HepG2 (cell line): ENCODE measurements around the gene ZDHHC6.

Experiments used
- ATF2 ChIP-seq: sonication (generic); formaldehyde crosslinking; IDR thresholded peaks from 2 replicates; pipeline ENCODE4 v1.4.0; 2020; ENCODE audit warnings: missing genetic modification reagents
- CBFB ChIP-seq: sonication (generic); formaldehyde crosslinking; IDR thresholded peaks from 2 replicates; pipeline ENCODE4 v1.4.0; 2020; ENCODE audit warnings: missing genetic modification reagents
- CC2D1A ChIP-seq: sonication (generic); formaldehyde crosslinking; IDR thresholded peaks from 2 replicates; pipeline ENCODE4 v1.8.1; 2023; ENCODE audit warnings: mild to moderate bottlenecking, missing genetic modification reagents
- EEA1 ChIP-seq: sonication (generic); formaldehyde crosslinking; IDR thresholded peaks from 2 replicates; pipeline ENCODE4 v1.5.1; 2020; ENCODE audit warnings: mild to moderate bottlenecking, missing genetic modification reagents, borderline replicate concordance
- FOXA3 ChIP-seq: IDR thresholded peaks from 2 replicates; pipeline ENCODE4 v1.6.1; 2016; ENCODE audit warnings: missing genetic modification reagents, missing compliant biosample characterization
- HNRNPUL1 ChIP-seq: fragments of 200-400 bp; formaldehyde crosslinking; IDR thresholded peaks from 2 replicates; pipeline ENCODE4 v1.6.1; 2017; ENCODE audit warnings: low read depth, mild to moderate bottlenecking, low read length, moderate library complexity
- NFYB ChIP-seq: sonication (generic); formaldehyde crosslinking; IDR thresholded peaks from 2 replicates; pipeline ENCODE4 v1.4.0; 2020; ENCODE audit warnings: missing genetic modification reagents
- SP1 ChIP-seq, 2 experiments: fragments of 450-650 bp in 1 of 2; sonication (generic) in 1 of 2; formaldehyde crosslinking in 1 of 2; IDR thresholded peaks; 2 replicates each; pipeline versions ENCODE4 v1.4.0 to v1.6.1; 2016 to 2020; ENCODE audit warnings: missing genetic modification reagents in 1 of 2
- ZBTB40 ChIP-seq, 2 experiments: fragments of 450-650 bp in 1 of 2; sonication (generic) in 1 of 2; formaldehyde crosslinking in 1 of 2; IDR thresholded peaks; 2 replicates each; pipeline versions ENCODE4 v1.6.1 to v1.8.0; 2016 to 2022; ENCODE audit warnings: antibody characterized with exemption in 1 of 2, mild to moderate bottlenecking in 1 of 2, missing genetic modification reagents in 1 of 2
- ZNF256 ChIP-seq: sonication (generic); formaldehyde crosslinking; conservative IDR thresholded peaks from 2 replicates; pipeline ENCODE4 v1.4.0; 2020; ENCODE audit warnings: missing genetic modification reagents
- ZNF501 ChIP-seq: sonication (generic); formaldehyde crosslinking; IDR thresholded peaks from 2 replicates; pipeline ENCODE4 v1.5.1; 2020; ENCODE audit warnings: mild to moderate bottlenecking, moderate library complexity, missing genetic modification reagents
- ZNF7 ChIP-seq: IDR thresholded peaks from 2 replicates; pipeline ENCODE4 v1.6.1; 2016; ENCODE audit warnings: missing biosample characterization, missing genetic modification reagents

GRCh38 chr10:112471878-112472487 is 25.3 kb upstream of the ZDHHC6 start:
- TF ChIP-seq FOXA3 (CRISPR knock-in tag): no peak
- TF ChIP-seq ZNF501: no peak
- no peak for TF ChIP-seq ATF2
- TF ChIP-seq CBFB (CRISPR knock-in tag): no peak
- TF ChIP-seq ZBTB40 (IDR thresholded peaks at IDR 0.05): no peak
- no peak for TF ChIP-seq ZBTB40 (CRISPR knock-in tag; IDR thresholded peaks at IDR 0.05)
- no peak for TF ChIP-seq SP1 (IDR thresholded peaks at IDR 0.05)
- no peak for TF ChIP-seq SP1 (CRISPR knock-in tag; IDR thresholded peaks at IDR 0.05)
- no peak for TF ChIP-seq ZNF7 (CRISPR knock-in tag)
- no peak for TF ChIP-seq CC2D1A (CRISPR knock-in tag)
- TF ChIP-seq ZNF256 (CRISPR knock-in tag): no peak
- no peak for TF ChIP-seq NFYB (CRISPR knock-in tag)
- TF ChIP-seq EEA1 (CRISPR knock-in tag): no peak
- no peak for TF ChIP-seq HNRNPUL1
